B cell (primary cell): ENCODE measurements around the gene TM7SF3. TPM values are rescaled to one million over a fixed set of nuclear protein-coding genes. Genes with fewer than 3 reads are reported as not detected.

Source experiments
- ATAC-seq: fragments of 200-7000 bp; cut with Tn5 transposase; one replicate; pipeline ENCODE4 v1.10.0; 2021; ENCODE audit warnings: low read depth, mild to moderate bottlenecking, moderate number of reproducible peaks, moderate library complexity
- CTCF ChIA-PET: fragments of 350-600 bp; sonication (Branson Sonifier 250); formaldehyde crosslinking; loops from one replicate; lab custom pipeline; 2021; ENCODE audit warnings: antibody characterized with exemption, inconsistent platforms; lab: Charles Lee
- POLR2A ChIA-PET: fragments of 350-600 bp; sonication (Branson Sonifier 250); formaldehyde crosslinking; loops from one replicate; lab custom pipeline; 2021; ENCODE audit warnings: antibody characterized with exemption; lab: Charles Lee
- DNase-seq: peaks from one replicate; pipeline ENCODE4 v3.0.0; 2013
- H2AFZ ChIP-seq: 2 replicates; pipeline ENCODE4 v1.6.1; 2012; ENCODE audit warnings: mild to moderate bottlenecking, low read depth, low read length; ENCODE audit not compliant: insufficient read depth, poor library complexity, severe bottlenecking
- H3K27ac ChIP-seq, 2 donors: 1 replicate in 1 of 2; 2 replicates in 1 of 2; pipeline ENCODE4 v1.5.1; 2012 to 2013; ENCODE audit warnings: low read length in 2 of 2, mild to moderate bottlenecking in 2 of 2, moderate library complexity in 1 of 2
- H3K27me3 ChIP-seq, 4 experiments: fragments of 200-600 bp in 1 of 4; sonication (generic) in 1 of 4; replicated peaks in 1 of 4; 1 replicate in 2 of 4; 2 replicates in 2 of 4; pipeline versions ENCODE4 v1.6.1 to v1.7.0; 2013 to 2016; ENCODE audit warnings: low read length in 3 of 4, mild to moderate bottlenecking in 2 of 4, mixed read lengths in 1 of 4, moderate library complexity in 1 of 4; ENCODE audit not compliant: insufficient read depth in 4 of 4, control insufficient read depth in 3 of 4; ENCODE audit errors: control extremely low read depth in 1 of 4
- H3K36me3 ChIP-seq, 2 experiments: replicated peaks in 1 of 2; 1 replicate in 1 of 2; 2 replicates in 1 of 2; pipeline versions ENCODE4 v1.6.1 to v1.7.1; 2013; ENCODE audit warnings: low read length in 1 of 2; ENCODE audit not compliant: insufficient read depth in 2 of 2, control insufficient read depth in 1 of 2; ENCODE audit errors: control extremely low read depth in 1 of 2, extremely low read depth in 1 of 2
- H3K4me1 ChIP-seq, 2 donors: fragments of 200-600 bp in 1 of 2; sonication (generic) in 1 of 2; 1 replicate in 1 of 2; 2 replicates in 1 of 2; pipeline versions ENCODE4 v1.5.1 to v1.6.1; 2013 to 2017; ENCODE audit warnings: low read length in 2 of 2; ENCODE audit not compliant: control insufficient read depth in 2 of 2, insufficient read depth in 2 of 2
- H3K4me2 ChIP-seq: replicated peaks from 2 replicates; pipeline ENCODE3; 2012; ENCODE audit warnings: mild to moderate bottlenecking, low read depth, low read length; ENCODE audit not compliant: poor library complexity, severe bottlenecking
- H3K4me3 ChIP-seq, 5 experiments: fragments of 200-600 bp in 1 of 5; sonication (generic) in 1 of 5; 1 replicate in 3 of 5; 2 replicates in 2 of 5; pipeline versions ENCODE4 v1.5.1 to v1.7.0; 2011 to 2016; ENCODE audit warnings: low read length in 4 of 5, mild to moderate bottlenecking in 4 of 5, low read depth in 2 of 5, control low read depth in 1 of 5, moderate library complexity in 1 of 5; ENCODE audit not compliant: insufficient read depth in 1 of 5; ENCODE audit errors: control extremely low read depth in 1 of 5, extremely low read depth in 1 of 5
- H3K79me2 ChIP-seq: fragments of 200-600 bp; sonication (generic); one replicate; pipeline ENCODE4 v1.6.0; 2016; ENCODE audit warnings: low read length; ENCODE audit not compliant: control insufficient read depth, insufficient read depth
- H3K9ac ChIP-seq: fragments of 200-600 bp; sonication (generic); 2 replicates; pipeline ENCODE4 v1.6.1; 2017; ENCODE audit warnings: mild to moderate bottlenecking, low read length, moderate library complexity
- H3K9me3 ChIP-seq, 3 donors: one replicate each; pipeline versions ENCODE4 v1.6.1 to v1.7.1; 2013; ENCODE audit warnings: low read length in 2 of 3; ENCODE audit not compliant: control insufficient read depth in 2 of 3, insufficient read depth in 1 of 3; ENCODE audit errors: control extremely low read depth in 1 of 3
- H4K20me1 ChIP-seq: 2 replicates; pipeline ENCODE4 v1.6.0; 2012; ENCODE audit warnings: mild to moderate bottlenecking, low read length; ENCODE audit not compliant: insufficient read depth, control insufficient read depth, poor library complexity, severe bottlenecking
- H3K27ac Mint-ChIP-seq: one replicate; pipeline ENCODE4 v1.8.0; 2021; ENCODE audit warnings: mixed read lengths
- H3K27me3 Mint-ChIP-seq: one replicate; pipeline ENCODE4 v1.8.0; 2021; ENCODE audit warnings: mixed read lengths
- H3K4me1 Mint-ChIP-seq: one replicate; pipeline ENCODE4 v1.8.0; 2021; ENCODE audit warnings: mixed read lengths
- H3K4me3 Mint-ChIP-seq: one replicate; pipeline ENCODE4 v1.8.0; 2021; ENCODE audit warnings: mixed read lengths
- H3K9me3 Mint-ChIP-seq: one replicate; pipeline ENCODE4 v1.8.0; 2022; ENCODE audit warnings: mixed read lengths; ENCODE audit not compliant: insufficient read depth
- EZH2 ChIP-seq: IDR thresholded peaks from 2 replicates; pipeline ENCODE4 v1.6.1; 2012; ENCODE audit warnings: borderline replicate concordance, low read depth, mild to moderate bottlenecking, moderate library complexity, low read length; ENCODE audit not compliant: insufficient read depth, poor library complexity, severe bottlenecking
- WGBS: methylation state at CpG from one replicate; pipeline ENCODE4 v1.1.5; 2013; ENCODE audit warnings: missing lambda C conversion rate; ENCODE audit not compliant: insufficient coverage; 5-methylcytosine and 5-hydroxymethylcytosine counted together
- intact Hi-C: fragments of 100-400 bp; cut with micrococcal nuclease; formaldehyde crosslinking; loops from one replicate; pipeline ENCODE4 v1.10.0; 2022
- polyA plus RNA-seq: library from polyadenylated mRNA; depleted of rRNA; stranded (reverse); fragments of >200 nt; gene quantifications from 2 replicates; pipeline ENCODE4 v1.2.3, GENCODE V29; 2012
- total RNA-seq, 2 donors: library from RNA; stranded (reverse); fragments of 120-200 nt in 1 of 2; gene quantifications; 1 replicate in 1 of 2; 2 replicates in 1 of 2; pipeline versions ENCODE4 v1.2.3 to v1.2.4, GENCODE V29; 2013 to 2022
- TF ChIP-seq, protein P1 (sequence below): fragments of 200-600 bp; IDR thresholded peaks from one replicate; pipeline ENCODE4 v1.8.0; 2022; ENCODE audit warnings: antibody characterized with exemption, mild to moderate bottlenecking

The TM7SF3 gene
- total and polyA plus RNA-seq, 2 donors (not counting 1 experiment from before 2014, with no cell fraction given): 24.5 to 33.5 TPM

DNA sequence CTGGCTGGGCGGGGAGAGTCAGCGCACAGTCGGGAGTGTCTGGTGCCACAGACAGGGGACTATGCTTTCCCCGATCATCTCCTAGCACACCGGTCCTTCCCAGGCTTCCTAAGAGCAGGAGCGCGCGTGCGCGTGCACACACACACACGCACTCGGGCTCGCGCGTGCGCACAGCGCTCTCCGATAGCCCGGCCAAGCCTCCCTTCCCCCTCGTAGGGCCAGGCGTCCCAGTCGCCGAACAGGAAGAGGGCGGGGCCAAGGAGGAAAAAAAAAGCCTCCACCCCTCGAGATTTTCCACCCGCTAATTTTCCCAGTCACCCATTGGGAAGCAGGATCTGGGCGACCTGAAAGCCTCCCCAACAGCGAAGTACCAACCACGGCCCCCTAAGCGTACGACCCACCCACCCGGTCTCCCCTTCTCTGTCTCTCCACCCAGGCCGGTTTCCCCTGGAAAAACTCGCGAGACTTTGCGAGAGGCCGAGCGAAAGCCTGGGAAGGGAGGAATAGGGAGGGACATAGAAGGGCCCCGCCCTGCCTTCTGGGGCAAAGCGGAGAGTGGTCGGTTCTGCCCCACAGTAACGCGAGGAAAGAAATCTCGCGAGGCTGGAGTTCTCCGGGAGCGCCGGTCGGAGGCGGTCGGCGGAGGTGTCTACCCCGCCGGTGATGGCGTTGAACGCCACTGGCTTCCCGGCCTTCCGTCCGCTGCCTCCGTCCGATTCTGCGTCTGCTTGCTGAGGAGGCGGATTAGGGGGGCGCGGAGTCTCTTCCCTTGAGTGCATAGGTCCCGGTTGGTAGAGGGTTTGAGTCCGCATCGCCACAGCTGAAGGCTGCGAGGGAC, 76.1 kb downstream of the TM7SF3 start, which contains the start of the genes FGFR1OP2 and INTS13:
Gene FGFR1OP2, plus strand, starts transcription at position 608 of the 838 bp plus-strand sequence. CDS start 15,689 bp downstream, outside the sequence.
Gene INTS13, minus strand, starts transcription at position 119 of the 838 bp plus-strand sequence. CDS start 1,178 bp downstream, outside the sequence.
- TF ChIP-seq, protein P1, sequence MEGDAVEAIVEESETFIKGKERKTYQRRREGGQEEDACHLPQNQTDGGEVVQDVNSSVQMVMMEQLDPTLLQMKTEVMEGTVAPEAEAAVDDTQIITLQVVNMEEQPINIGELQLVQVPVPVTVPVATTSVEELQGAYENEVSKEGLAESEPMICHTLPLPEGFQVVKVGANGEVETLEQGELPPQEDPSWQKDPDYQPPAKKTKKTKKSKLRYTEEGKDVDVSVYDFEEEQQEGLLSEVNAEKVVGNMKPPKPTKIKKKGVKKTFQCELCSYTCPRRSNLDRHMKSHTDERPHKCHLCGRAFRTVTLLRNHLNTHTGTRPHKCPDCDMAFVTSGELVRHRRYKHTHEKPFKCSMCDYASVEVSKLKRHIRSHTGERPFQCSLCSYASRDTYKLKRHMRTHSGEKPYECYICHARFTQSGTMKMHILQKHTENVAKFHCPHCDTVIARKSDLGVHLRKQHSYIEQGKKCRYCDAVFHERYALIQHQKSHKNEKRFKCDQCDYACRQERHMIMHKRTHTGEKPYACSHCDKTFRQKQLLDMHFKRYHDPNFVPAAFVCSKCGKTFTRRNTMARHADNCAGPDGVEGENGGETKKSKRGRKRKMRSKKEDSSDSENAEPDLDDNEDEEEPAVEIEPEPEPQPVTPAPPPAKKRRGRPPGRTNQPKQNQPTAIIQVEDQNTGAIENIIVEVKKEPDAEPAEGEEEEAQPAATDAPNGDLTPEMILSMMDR: no peak
- TF ChIP-seq EZH2: no peak
- H3K9me3 Mint-ChIP-seq: no peaks in the 10 kb centered on the region
- peak within 1 kb of the TSS; percentile 99 for H3K4me3 Mint-ChIP-seq
- H3K27ac ChIP-seq: peak within 1 kb of the TSS; percentile 88 to 96
- WGBS: 0% methylated on average over 61 of the region's 69 CpGs
- H3K4me1 Mint-ChIP-seq: peaks cover 64% of the 10 kb centered on the region
- H3K27me3 Mint-ChIP-seq: no peaks in the 10 kb centered on the region
- no peaks in the 10 kb centered on the region for H3K27me3 ChIP-seq
- DNase-seq: peak; percentile 97
- H3K36me3 ChIP-seq: no peaks in the 10 kb centered on the region
- no peaks in the 10 kb centered on the region for H4K20me1 ChIP-seq
- peak within 1 kb of the TSS; percentile 72 to 100 (median 98) for H3K4me3 ChIP-seq
- H2AFZ ChIP-seq: peak within 1 kb of the TSS; percentile 97
- ChIA-PET CTCF (interaction anchor here (1.2 to 2.0 kb wide), 2 partner anchors 53 to 76 kb away, joined by 7 to 10 read pairs; partner anchors contain the start of gene TM7SF3), POLR2A (interaction anchor here (1.2 kb wide), 1 partner anchor 85 kb away, joined by 4 read pairs; the partner anchor contains the start of gene MED21)
- H3K79me2 ChIP-seq: peaks cover 82% of the 10 kb centered on the region
- peak within 1 kb of the TSS; percentile 79 for H3K9ac ChIP-seq
- H3K27ac Mint-ChIP-seq: peak within 1 kb of the TSS; percentile 99
- intact Hi-C loops: loop anchor here (1.0 to 10.0 kb wide), 8 partner anchors 76 to 1743 kb away; partner anchors contain the start of genes DNAI7, ETFRF1, ITPR2 and PPFIBP1
- peak; percentile 91 for ATAC-seq
- no peaks in the 10 kb centered on the region for H3K9me3 ChIP-seq
- H3K4me2 ChIP-seq: peak within 1 kb of the TSS; percentile 78
- H3K4me1 ChIP-seq: peaks cover 18 to 57% of the 10 kb centered on the region in 2 donors
